Ammon's horn (tissue), 1 donor: ENCODE results near the gene FAM3A.

Experiments
- DNase-seq: peaks from one replicate; pipeline ENCODE4 v3.0.0-alpha.2; 2016; ENCODE audit warnings: low spot score

Gene FAM3A

GRCh38 chrX:154458954-154459778 lies 56.9 kb downstream of the FAM3A start:
- peak; percentile 32 for DNase-seq

GRCh38 chrX:154458116-154458953 lies 57.7 kb downstream of the FAM3A start, which contains the start of gene PLXNA3:
Gene PLXNA3 (plus strand): TSS chrX:154458281. CDS start chrX:154460184, 1,903 bp downstream.
- DNase-seq, result peak; percentile 9

GRCh38 chrX:154457491-154458115 lies 58.4 kb downstream of the FAM3A start:
- peak; percentile 15 for DNase-seq
